ENCODE results near the gene PLP2.

Gene PLP2

DNA sequence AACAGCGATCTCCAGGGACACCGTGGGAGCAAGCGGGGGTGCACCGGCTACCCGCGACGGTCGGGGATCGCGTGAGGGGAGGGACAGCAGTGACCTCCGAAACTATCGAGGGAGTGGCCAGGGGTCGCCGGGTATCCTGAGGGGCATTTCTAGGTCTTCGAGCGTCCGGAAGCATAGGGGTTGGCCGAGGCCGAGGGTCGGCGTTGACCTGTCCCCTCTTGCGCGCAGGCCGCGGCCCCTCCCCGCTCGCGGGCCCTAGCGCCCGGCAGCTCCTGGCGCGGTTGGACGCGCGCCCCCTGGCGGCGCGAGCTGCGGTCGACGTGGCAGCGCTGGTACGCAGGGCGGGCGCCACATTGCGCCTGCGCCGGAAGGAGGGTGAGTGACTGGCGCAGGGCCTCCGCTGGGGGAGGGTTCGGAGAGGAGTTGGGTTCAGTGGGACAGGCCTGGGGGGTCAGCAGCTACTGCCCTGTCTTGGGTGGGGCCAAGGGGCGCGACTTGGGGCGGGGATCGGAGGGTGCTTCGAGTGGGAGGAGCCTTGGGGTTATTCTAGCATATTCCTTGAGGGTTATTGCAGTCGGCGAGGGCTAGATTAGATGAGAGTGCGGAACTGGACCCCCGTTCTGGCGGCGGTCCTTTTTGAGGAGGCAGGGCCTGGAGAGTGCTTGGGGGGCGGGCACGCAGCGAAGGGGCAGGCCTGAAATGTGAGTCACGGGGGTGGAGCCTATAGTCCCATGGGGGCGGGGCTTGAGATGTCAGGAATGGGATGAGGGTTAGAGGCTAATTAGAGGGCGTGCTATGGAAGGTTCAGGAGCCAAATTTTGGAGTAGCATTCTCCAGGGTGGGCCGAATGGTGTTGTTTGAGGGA lies 7.9 kb upstream of the PLP2 start:
- ChIA-PET CTCF (interaction anchor here (0.5 to 1.2 kb wide), 4 partner anchors 18 to 477 kb away, joined by 3 to 5 read pairs (median 4); no protein-coding TSS in a partner anchor), POLR2A (ENCODE audit: low non-redundant PET) (interaction anchor here (0.6 kb wide), 1 partner anchor 199 kb away, joined by 15 read pairs; no protein-coding TSS in a partner anchor)
- H3K27ac ChIP-seq: peak overlapping the region; percentile 100
- TF ChIP-seq, protein P1, sequence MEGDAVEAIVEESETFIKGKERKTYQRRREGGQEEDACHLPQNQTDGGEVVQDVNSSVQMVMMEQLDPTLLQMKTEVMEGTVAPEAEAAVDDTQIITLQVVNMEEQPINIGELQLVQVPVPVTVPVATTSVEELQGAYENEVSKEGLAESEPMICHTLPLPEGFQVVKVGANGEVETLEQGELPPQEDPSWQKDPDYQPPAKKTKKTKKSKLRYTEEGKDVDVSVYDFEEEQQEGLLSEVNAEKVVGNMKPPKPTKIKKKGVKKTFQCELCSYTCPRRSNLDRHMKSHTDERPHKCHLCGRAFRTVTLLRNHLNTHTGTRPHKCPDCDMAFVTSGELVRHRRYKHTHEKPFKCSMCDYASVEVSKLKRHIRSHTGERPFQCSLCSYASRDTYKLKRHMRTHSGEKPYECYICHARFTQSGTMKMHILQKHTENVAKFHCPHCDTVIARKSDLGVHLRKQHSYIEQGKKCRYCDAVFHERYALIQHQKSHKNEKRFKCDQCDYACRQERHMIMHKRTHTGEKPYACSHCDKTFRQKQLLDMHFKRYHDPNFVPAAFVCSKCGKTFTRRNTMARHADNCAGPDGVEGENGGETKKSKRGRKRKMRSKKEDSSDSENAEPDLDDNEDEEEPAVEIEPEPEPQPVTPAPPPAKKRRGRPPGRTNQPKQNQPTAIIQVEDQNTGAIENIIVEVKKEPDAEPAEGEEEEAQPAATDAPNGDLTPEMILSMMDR (conservative IDR thresholded peaks at IDR 0.05; ENCODE audit: low read depth): peak; percentile 78
- DNase-seq (ENCODE audit: low spot score): peak; percentile 66

DNA sequence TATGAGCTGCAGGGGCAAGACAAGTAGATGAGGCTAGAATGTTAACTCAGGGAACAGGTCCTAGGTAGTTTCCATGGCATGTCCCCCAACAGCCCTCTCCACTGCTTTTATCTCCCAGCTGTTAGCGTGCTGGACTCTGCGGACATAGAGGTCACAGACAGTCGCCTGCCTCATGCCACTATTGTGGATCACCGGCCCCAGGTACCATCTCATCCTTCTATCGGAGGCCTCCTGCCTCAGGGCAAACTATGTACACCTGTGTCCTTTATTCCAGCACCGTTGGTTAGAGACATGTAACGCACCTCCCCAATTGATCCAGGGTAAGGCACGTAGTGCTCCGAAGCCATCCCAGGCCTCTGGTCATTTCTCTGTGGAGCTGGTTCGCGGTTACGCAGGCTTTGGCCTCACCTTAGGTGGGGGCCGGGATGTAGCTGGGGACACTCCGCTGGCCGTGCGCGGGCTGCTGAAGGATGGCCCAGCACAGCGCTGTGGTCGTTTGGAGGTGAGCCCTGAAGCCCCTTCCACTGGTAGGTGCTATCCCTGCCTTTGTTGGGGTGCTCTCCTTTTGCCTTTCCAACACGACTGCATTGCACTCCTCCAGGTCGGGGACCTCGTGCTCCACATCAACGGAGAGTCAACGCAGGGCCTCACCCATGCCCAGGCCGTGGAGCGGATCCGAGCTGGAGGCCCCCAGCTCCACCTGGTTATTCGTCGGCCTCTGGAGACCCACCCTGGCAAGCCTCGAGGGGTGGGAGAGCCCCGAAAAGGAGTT lies 6.9 kb upstream of the PLP2 start:
- CTCF ChIA-PET: interaction anchor here (0.5 to 0.6 kb wide), 2 partner anchors 76 to 206 kb away, joined by 5 to 6 read pairs; no protein-coding TSS in a partner anchor
- TF ChIP-seq, protein P1 (conservative IDR thresholded peaks at IDR 0.05; ENCODE audit: low read depth): no peak
- no peak for DNase-seq (ENCODE audit: low spot score)
- POLR2A ChIA-PET (ENCODE audit: low non-redundant PET): no interaction called here
- peak overlapping the region; percentile 100 for H3K27ac ChIP-seq

DNA sequence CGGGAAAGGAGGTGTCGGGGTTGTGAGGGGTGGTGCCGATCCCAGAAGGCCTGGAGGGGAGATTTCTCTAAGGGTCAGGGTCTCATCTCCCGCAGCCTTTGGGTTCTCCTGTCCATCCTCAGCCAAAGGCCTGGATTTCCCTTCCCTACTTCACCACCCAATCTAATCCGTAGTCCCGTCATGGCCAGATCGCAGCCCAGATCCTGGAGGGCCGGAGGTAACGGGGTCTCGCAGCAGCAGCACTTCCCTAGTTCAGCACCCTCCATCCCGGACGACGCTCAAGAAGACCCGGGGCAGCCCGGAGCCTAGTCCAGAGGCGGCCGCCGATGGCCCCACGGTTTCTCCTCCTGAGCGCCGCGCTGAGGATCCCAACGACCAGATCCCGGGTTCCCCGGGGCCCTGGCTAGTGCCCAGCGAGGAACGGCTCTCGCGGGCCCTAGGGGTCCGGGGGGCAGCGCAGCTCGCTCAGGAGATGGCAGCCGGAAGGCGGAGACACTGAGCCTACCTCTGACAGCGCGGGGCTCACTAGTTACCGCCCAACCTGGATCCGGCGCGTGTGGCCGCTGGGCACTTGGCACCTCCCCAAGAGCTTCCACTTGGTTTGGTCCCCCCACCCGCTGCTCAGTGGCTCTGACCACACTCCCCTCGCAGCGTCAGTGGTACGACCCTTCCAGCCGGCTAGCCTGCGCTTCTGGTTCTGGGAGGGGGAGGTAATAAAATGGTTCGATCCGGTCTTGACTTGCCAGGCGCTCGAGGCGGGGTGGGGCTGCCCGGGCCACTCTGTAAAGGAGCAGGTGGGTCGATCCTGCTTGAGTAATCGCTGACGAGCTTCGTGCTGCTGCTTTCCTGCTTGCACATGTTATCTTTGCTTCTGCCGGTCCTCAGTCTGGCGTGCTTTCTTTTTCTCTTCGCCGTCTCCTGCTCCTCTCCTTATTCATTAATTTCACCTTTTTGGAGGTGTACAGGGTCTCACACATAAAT lies 5.5 kb upstream of the PLP2 start:
- POLR2A ChIA-PET (ENCODE audit: low non-redundant PET): interaction anchor here (0.6 to 1.4 kb wide), 4 partner anchors 10 to 107 kb away, joined by 3 to 6 read pairs (median 3); no protein-coding TSS in a partner anchor
- peak overlapping the region; percentile 100 for H3K27ac ChIP-seq
- CTCF ChIA-PET: interaction anchor here (0.6 kb wide), 1 partner anchor 64 kb away, joined by 3 read pairs; no protein-coding TSS in a partner anchor
- TF ChIP-seq, protein P1 (conservative IDR thresholded peaks at IDR 0.05; ENCODE audit: low read depth): peak; percentile 45
- peak; percentile 80 for DNase-seq (ENCODE audit: low spot score)

DNA sequence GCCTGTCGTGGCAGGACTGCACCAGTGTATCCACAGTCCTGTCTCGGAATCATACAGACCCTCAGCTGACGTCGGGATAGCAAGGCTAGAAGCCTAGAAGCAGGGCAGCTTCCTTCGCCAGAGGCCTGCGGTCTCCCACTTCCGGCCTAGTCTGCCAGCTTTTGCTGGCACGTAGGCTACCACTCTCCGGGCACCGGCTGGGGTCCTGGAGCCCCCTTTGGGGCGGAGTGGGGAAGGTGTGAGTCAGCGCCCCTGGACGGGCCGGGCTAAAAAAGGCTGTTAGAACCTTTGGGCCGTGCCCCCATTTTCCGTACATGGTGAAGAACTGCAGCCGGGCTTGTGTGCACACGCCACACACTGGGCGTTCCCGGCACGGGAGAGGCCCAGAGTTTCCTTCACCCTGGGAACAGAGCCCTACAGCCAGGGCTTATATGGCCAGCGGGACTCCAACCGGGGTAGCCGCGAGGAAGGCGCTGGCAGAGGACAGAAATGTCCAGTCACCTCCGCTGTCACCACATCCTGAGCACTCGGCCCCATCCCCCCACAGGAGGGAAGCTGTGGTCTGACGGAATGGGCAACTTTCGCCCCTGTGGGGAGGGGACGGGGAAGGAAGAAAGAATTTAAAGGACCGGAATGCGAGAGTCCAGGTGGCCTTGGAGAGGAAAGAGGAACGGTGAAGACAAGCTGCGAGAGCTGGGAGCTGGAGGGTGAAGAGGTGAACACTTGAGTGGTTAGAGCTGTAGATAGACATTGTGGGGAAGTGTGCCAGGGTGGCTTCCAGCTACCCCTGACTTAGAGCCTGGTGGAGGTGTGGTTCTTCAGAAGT lies 4.6 kb upstream of the PLP2 start:
- CTCF ChIA-PET: interaction anchor here (0.6 kb wide), 1 partner anchor 65 kb away, joined by 3 read pairs; no protein-coding TSS in a partner anchor
- POLR2A ChIA-PET (ENCODE audit: low non-redundant PET): interaction anchor here (0.6 to 1.4 kb wide), 4 partner anchors 9 to 108 kb away, joined by 3 to 6 read pairs (median 3); no protein-coding TSS in a partner anchor
- TF ChIP-seq, protein P1 (conservative IDR thresholded peaks at IDR 0.05; ENCODE audit: low read depth): no peak
- DNase-seq (ENCODE audit: low spot score): no peak
- peak overlapping the region; percentile 100 for H3K27ac ChIP-seq

DNA sequence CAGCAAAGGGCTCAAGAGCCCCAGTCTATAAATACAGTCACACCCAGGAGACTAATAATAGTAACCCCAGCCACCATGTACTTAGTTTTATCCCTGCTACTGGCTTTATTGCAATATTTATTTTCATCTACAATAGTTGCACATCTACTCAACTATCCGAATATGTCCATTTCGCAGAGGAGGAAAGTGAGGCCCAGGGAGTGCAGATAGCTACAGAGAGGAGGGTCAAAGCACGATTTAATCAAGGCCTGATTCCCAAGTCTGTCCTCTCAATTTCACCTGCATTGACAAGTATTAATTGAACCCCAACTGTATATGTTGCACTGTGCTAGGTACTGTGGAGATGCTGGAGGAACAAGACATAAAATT lies 4.0 kb upstream of the PLP2 start:
- CTCF ChIA-PET: no interaction called here
- no peak for DNase-seq (ENCODE audit: low spot score)
- POLR2A ChIA-PET (ENCODE audit: low non-redundant PET): interaction anchor here (1.4 kb wide), 1 partner anchor 17 kb away, joined by 6 read pairs; no protein-coding TSS in a partner anchor
- TF ChIP-seq, protein P1 (conservative IDR thresholded peaks at IDR 0.05; ENCODE audit: low read depth): no peak
- H3K27ac ChIP-seq: peak overlapping the region; percentile 100

Data from RWPE1 (cell line).